ENCODE measurements around the gene TSHZ3.

The TSHZ3 gene, protein sequence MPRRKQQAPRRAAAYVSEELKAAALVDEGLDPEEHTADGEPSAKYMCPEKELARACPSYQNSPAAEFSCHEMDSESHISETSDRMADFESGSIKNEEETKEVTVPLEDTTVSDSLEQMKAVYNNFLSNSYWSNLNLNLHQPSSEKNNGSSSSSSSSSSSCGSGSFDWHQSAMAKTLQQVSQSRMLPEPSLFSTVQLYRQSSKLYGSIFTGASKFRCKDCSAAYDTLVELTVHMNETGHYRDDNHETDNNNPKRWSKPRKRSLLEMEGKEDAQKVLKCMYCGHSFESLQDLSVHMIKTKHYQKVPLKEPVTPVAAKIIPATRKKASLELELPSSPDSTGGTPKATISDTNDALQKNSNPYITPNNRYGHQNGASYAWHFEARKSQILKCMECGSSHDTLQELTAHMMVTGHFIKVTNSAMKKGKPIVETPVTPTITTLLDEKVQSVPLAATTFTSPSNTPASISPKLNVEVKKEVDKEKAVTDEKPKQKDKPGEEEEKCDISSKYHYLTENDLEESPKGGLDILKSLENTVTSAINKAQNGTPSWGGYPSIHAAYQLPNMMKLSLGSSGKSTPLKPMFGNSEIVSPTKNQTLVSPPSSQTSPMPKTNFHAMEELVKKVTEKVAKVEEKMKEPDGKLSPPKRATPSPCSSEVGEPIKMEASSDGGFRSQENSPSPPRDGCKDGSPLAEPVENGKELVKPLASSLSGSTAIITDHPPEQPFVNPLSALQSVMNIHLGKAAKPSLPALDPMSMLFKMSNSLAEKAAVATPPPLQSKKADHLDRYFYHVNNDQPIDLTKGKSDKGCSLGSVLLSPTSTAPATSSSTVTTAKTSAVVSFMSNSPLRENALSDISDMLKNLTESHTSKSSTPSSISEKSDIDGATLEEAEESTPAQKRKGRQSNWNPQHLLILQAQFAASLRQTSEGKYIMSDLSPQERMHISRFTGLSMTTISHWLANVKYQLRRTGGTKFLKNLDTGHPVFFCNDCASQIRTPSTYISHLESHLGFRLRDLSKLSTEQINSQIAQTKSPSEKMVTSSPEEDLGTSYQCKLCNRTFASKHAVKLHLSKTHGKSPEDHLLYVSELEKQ

DNA sequence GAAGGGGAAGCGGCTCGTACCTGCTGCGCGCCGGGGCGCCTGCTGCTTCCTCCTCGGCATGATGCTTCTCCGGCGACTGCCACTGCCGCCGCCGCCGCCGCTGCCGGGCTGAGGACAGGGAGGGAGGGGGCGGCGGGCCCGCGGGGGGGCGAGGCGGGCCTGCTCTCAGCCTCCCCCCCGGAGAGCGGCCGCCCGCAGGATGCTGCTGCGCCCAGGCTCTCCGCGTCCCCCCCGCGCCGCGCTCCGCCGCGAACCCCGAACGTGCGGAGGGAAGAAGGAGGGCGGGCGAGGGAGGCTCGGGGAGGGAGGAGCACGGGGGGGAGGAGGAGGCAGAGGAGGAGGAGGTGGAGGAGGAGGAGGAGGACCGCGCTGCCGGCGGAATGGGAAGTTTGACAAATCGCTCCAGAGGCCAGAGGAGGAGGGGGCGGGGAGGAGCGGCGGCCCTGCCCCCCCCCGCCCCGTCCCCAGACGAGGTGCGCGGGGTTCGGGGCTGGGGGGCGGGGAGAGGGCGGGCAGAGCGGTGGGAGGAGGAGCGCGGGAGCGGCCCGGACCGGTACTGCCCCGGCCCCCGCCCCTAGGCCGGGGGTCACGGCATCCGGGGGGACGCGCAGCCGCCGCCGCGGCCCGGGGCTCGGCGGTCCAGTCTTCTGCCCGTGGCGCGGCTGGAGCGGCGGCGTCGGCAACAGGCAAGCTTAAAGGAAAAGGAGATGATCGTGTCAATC lies at the start of gene TSHZ3:
Gene TSHZ3, minus strand, starts transcription at position 277 of the 722 bp plus-strand sequence. Its CDS starts 217 bp downstream, at position 60.
- DNase-seq, result peak; percentile 4

DNA sequence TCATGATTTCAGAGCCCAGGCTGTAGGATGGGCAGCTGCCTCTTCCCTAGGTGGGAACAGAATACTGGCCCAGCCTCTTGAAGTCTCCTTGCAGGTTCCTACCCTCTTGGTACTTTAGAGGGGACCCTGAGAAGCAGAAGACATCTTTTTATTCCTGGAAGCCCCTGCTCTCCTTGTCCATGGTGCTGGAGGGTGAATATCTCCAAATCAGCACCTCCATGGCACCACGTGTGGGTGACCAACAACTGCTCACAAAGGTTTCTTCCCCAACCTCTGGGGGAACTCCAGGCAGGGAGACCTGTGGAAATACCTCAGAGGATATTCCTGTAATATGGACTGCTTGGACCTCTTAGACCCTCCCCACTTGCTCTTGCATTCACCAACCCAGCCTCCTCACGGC lies 48.1 kb upstream of the TSHZ3 start:
- DNase-seq, result no peak

DNA sequence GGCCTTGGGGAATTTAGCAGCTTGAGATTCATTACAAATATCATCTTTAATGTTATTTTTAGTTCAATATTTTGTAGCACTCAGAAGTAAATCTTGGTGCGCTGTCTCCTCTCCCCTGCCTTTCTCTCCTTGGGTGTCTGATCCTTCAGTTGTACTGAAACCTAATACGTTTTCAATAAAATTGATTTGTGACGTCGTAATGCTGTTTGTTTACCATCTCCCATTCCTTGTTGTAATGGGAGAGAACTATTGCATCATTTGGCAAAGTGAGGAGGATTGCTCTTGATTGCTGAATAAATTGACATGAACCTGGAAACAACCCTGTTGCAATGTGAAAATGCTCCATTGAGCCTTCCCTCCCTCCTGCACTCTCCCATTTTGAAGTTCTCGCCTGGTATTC lies 43.2 kb upstream of the TSHZ3 start:
- no peak for DNase-seq

DNA sequence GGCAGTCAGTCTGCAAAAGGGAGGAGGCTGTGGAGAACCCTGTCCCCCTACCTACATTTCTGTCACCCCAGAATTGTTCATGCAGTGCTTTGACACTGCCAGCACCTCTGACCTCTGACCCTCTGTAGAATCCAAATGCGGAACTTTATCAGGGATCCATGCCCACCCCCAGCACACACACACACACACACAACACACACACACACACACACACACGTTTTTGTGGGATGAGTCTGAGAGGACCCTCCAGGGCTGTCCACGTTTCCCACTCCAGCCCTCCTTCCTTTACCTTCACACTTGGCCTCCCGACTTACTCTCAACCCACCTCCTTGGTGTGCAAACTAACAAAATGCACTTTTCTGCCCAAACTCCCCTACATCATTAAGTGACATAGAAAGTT lies 42.3 kb upstream of the TSHZ3 start:
- DNase-seq, result no peak

DNA sequence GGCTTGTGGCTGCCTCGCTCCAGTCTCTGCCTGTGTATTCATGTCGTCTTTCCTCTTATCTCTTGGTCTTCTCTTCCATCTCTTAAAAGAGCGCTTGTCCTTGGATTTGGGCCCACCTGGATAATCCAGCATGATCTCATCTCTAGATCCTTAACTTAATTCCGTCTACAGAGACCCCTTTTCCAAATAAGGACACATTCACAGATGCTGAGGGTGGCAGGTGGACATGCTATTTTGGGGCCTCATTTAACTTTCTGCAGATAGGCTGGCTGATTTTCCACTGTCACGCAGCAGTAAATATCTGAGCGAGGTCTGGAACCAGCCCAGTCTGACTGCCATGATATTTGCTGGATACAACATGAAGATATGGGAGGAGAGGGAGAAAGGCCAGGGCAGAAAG lies 41.5 kb upstream of the TSHZ3 start:
- no peak for DNase-seq

DNA sequence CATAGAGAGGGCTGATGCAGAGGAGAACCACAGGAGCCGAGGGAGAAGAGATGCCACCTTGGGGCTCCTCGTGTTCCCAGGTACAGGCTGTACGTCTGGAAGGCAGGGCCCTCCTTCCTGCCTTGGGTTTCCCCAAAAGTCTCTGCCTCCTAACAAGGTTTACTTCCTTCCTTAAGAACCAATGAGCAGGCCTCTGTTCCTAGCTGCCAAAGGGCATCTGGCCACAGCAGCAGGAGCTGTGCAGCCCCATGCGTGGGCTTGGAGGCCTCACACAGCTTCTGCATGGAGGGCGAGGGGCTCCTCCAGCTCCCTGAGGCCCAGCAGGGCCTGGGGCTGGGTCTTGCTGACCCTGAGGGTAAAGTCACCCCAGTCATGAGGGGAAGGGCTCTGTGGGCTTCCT lies 40.6 kb upstream of the TSHZ3 start:
- DNase-seq, result no peak

DNA sequence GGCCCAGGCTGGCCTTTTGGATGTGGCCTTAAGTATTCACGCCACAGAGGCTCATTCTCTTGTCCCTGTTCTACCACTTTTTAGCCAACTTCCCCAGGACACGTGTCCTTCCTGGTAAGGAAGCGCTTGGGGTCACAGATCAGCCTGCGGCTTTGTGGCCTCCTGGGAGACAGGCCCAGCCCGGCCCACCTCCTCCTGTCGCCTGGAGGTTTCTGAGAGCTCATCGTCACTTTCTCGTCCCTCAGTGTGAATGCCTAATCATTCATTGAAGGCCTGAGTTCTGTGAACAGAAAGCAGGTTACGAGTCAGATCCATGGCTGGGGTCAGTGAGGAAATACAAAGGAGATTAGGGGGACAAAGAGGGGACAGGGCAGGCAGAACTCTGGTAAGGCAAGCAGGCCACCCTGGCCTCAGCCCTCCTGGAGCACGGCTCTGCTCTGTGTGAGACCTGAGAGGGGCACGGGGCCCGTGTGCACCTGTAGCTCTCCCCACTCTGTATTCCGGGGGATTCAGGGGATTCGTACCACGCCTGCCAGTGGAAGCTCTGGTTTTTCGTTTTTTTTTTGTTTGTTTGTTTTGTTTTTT lies 38.6 kb upstream of the TSHZ3 start:
- no peak for DNase-seq

DNA sequence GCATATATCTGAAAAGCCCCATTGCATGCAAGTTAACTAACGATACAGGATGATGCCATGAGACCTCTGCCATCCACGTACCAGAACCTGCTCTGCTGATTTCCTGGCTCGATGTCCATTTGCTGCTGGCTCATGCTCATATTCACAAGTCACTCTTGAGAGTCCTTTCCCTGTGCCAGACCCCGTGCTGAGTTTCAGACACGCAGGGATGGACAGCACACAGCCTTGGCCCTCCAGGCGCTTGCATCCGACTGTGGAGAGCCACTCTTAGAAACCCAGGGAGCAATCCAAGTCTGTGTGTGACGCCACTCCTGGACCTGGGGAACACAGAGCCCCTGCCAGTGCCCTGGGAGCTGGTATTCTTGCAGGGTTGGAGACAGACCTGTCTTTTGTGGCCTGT lies 37.6 kb upstream of the TSHZ3 start:
- no peak for DNase-seq

DNA sequence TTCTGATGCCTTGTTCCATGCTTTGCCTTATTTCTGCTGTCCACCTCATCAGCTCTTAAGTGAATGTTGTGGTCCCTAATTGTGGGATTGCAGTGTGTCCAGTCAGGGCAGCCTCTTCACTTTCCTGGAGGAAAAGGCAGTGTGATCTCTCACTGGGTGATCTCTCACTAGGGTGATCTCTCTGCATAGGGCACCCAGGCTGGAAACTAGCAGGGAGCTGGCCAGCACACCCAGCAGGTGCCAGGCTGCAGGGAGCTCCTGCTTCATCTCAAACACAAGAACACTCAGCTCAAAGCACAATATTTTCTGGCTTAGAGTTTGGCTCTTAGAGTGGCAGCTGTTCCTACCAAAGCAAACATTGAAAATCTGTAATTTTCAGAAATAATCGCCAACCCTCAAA lies 36.5 kb upstream of the TSHZ3 start:
- DNase-seq, result no peak

DNA sequence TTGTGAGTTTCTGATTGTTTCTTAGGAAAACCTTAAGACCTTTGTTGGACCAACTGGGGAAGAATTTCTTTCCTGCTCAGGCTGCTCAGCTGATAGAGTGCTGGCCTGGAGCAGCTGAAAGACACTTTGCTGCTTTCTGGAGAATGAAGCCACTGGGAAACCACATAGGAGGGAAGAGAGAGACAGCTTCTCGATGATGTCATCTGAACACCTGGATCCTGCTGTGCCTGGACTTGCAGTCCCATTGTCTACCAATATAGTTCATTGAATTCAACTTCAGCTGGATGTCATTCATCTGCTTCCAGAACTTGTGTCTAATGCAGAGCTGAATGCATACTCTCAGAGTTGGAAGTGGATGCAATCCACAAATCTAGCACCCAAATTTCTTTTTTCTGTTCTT lies 34.3 kb upstream of the TSHZ3 start:
- DNase-seq, result no peak

DNA sequence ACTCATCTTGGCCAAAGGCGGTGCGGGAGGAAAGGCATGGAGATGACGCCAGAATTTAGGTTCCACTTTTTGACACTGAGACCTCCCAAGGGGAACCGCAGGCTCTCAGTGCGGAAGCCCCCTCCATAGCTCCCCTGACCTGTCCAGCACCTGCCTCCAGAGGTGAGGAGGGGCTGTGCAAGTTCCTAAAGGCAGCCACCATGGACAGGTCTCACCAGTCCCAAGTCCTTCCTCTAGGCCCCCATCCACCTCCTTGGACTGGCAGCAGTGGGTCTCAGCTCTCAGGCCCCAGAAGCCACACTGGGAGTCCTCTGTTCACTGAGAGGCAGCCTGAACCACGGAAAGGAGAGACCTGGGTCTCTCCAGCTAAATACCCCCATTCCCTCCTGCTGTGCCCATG lies 31.6 kb upstream of the TSHZ3 start:
- DNase-seq, result no peak

DNA sequence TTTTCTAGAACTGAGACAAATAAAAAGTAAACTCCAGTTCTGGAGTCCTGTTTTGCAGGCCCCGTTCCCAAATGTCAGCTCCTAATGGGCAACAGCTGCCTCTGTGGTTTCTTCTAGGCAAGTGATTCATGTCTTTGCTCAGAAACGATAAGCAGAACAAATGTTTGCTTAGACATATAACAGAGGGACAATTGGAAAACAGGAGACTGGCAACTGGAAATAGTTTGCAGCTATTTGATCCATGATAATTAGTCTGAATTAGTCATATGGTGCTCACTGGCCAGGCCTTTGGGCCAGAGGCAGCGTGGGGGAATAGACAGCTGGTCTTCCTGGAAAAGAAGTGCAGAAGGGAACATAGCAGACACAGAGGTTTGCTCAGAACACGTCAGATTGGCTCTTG lies 29.2 kb upstream of the TSHZ3 start:
- DNase-seq, result no peak

DNA sequence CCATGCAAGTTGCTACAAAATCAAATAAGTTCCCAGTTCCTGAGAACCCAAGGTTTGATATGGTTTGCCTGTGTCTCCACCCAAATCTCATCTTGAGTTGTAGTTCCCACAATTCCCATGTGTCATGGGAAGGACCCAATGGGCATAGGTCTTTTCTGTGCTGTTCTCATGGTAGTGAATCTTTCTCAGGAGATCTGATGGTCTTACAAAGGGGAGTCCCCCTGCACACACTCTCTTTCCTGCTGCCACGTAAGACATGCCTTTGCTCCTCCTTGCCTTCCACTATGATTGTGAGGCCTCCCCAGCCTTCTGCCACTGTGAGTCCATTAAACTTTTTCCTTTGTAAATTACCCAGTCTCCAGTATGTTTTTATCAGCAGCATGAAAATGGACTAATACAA lies 28.5 kb upstream of the TSHZ3 start:
- no peak for DNase-seq

DNA sequence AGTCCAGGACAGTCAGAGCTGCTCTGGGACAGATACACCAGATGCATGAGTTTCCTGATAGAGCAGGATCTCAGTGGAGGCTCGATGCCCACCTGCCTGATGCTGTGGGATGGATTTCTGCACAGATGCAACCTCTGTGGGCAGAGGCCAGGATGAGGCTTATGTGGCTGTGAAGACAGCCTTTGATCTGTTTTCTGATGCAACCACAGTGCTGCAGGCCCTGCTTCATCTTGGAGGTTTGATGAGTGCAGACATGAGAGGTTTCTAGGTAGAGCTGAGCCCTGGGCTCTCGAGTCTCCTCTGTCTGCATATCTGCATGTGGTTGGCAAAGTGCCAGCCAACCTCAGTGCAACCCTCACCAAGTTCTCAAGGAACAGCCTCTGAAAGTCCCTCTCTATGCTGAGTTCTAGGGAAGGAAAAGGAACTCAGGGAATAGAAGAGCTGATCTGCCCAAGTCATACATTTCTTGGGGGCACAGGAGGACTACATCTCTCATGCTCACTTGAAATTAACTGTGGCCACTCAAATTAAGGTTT lies 23.1 kb upstream of the TSHZ3 start:
- DNase-seq, result no peak

DNA sequence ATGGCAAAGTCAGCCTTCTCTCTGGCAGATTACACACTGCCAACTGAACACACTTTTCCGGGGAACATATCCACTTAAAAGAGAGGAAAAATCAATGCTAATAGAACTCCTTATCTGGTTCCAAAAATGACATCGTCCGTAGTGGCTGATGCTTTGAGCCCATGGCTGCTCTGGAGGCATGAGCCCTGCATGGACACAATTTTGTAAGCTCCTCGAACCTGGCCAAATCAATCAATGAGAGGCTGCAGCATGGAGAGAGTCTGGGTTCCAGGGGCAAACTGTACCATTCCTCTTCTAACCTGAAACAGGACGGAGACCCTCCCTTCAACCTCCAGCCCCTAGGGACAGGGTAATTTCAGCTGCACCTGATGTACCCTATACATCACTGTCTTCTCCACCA lies 21.0 kb upstream of the TSHZ3 start:
- no peak for DNase-seq

DNA sequence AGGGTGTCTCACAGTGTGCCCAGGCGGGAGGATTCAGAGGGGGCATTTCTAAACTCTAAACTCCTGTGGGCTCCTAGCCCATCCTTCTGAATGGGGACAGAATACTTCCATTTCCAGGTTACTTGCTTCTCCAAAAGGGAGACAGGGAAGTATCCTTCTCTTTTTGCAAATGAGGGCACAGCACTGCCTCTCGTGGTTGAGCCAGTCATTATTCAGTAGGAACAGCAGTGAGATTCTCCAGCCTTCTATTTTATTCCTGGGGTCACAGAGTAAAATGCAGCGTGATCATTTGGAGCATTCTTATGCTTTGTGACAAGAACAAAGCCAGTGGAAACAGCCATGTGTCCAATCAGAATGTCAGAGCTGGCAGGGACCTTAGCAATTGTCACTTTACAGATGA lies 15.7 kb upstream of the TSHZ3 start:
- DNase-seq, result no peak

DNA sequence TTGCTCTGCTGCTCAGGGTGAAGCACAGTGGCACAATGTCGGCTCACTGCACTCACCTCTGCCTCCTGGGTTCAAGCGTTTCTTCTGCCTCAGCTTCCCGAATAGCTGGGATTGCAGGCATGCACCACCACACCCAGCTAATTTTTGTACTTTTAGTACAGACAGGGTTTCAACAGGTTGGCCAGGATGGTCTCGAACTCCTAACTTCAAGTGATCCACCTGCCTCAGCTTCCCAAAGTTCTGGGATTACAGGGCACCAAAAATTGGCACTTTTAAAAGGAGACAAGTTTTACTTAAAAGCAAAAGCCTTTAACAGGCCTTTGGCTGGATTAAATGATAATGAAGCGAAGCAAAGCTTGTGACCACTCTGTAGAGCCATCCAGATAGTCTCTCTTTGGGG lies 12.5 kb upstream of the TSHZ3 start:
- no peak for DNase-seq

DNA sequence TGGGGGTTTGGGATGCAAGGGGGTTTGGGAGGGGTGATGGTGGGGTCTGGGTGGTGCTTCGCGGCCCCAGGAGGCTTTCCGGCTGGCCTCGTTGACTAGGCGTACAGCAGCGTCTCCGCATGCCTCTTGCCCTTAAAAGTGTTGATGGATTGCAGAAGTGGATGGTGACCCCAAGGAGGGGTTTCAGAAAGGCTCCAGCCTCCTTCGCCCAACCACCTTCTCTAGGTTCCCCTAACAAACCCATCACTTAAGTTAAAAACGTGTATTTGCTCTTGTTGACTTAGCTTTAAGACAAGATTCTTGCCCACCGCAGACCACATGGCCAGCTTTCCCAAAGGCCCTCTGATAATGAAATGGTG lies 8.1 kb upstream of the TSHZ3 start:
- no peak for DNase-seq

DNA sequence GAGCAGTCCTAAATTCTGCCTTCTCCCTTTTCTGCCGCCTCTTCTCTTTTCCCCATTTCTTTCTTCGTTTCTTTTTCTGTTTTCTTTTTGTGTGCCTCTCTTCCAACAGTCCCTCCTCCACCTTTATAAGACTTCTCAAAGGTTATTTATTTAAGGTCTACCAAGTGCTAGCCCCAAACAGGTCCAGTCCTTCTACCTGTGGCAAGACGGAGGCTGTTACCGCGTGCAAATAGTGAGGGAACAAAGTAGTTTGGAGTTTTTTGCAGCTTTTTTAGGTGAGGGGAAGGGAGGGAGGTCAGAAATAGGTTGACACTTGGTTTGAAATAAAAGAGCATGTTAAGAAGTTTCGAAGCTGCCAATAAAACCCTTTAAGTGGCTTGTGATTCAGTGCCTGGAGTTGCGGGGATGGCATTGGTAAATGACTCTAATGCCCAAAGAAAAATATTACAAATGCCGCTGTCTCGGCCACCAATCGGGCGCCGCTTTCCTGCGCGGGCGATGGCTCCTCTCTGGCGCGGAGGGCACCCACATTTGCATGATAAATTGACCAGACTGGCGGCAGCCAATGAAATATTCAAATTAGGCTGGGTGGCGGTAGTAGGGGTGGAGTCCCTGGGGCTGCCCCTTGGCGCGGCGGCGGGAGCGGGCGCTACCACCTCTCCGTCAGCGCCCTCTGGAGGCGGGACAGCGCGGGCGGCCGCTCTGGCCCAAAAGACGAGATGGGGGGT lies 7.5 kb upstream of the TSHZ3 start:
- DNase-seq, result no peak

DNA sequence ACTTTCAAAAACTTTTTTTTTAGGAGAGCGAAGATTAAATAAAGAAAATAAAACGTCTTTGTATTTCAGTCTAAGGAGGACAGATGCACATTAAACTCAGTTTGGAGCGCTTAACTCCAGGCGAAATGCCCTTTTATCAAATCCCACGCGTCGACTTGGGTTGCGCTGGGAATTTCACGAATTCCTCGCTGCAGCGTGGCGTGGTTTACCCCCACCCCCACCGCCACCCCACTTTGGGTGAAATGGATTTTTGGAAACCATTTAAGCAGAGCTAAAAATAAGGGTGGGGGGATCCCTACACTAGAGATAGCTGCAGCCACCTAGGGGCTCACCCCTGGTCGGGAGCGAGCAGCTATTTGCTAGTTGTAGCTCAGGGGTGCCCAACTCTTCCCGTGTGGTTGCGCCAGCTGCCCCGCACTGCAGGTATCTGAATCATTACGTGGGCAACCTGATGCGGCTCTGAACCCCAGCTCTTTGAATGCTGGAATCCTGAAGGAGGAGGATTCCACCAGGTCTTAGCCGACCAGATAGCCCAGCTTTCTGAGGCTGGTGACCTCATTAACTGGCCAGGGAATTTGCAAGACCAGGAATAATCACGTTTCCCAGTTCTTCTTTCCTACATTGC lies 6.5 kb upstream of the TSHZ3 start:
- DNase-seq, result no peak

Data from NCI-H146 (cell line).